A549 (cell line): ENCODE results near the gene FGD4.

Source experiments
- BHLHE40 ChIP-seq: IDR thresholded peaks from 2 replicates; pipeline ENCODE4 v1.6.1; 2012; ENCODE audit warnings: low read depth, low read length, inconsistent platforms
- CHD2 ChIP-seq: fragments of 150-350 bp; IDR thresholded peaks from 2 replicates; pipeline ENCODE4 v1.6.1; 2014; ENCODE audit warnings: low read length; ENCODE audit not compliant: partially characterized antibody
- CTCF ChIP-seq: fragments of >200 bp; sonication (Bioruptor Twin); formaldehyde crosslinking; IDR thresholded peaks from 3 replicates; pipeline ENCODE4 v1.5.1; 2016
- EHMT2 ChIP-seq: fragments of 200-600 bp; sonication (generic); IDR thresholded peaks from 2 replicates; pipeline ENCODE4 v1.6.1; 2016; ENCODE audit warnings: antibody characterized with exemption, low read depth, mild to moderate bottlenecking, moderate library complexity
- EP300 ChIP-seq, 2 experiments: fragments of >200 bp; sonication (Bioruptor Twin); formaldehyde crosslinking; IDR thresholded peaks; 2 replicates in 1 of 2; 3 replicates in 1 of 2; pipeline ENCODE4 v1.6.1; 2016 to 2017
- HEYL ChIP-seq: fragments of 250-450 bp; sonication (Bioruptor Pico); IDR thresholded peaks from 2 replicates; pipeline ENCODE4 v1.8.0; 2021; ENCODE audit warnings: mild to moderate bottlenecking, moderate library complexity
- JUN ChIP-seq, 2 experiments: fragments of >200 bp; sonication (Bioruptor Twin); formaldehyde crosslinking; IDR thresholded peaks; 2 replicates in 1 of 2; 3 replicates in 1 of 2; pipeline ENCODE4 v1.6.1; 2016 to 2017
- MAFK ChIP-seq: fragments of 450-650 bp; IDR thresholded peaks from 2 replicates; pipeline ENCODE4 v1.6.1; 2014; ENCODE audit not compliant: partially characterized antibody
- MAX ChIP-seq: IDR thresholded peaks from 2 replicates; pipeline ENCODE4 v1.6.1; 2012
- POLR2A ChIP-seq: IDR thresholded peaks from 2 replicates; pipeline ENCODE4 v1.6.1; 2012; ENCODE audit warnings: mild to moderate bottlenecking, low read length
- RFX5 ChIP-seq: fragments of 450-650 bp; IDR thresholded peaks from 2 replicates; pipeline ENCODE4 v1.7.1; 2014; ENCODE audit warnings: antibody characterized with exemption, mild to moderate bottlenecking, moderate library complexity
- RNF2 ChIP-seq: fragments of 200-600 bp; sonication (generic); IDR thresholded peaks from 2 replicates; pipeline ENCODE4 v1.6.1; 2016; ENCODE audit warnings: low read depth, mild to moderate bottlenecking, antibody characterized with exemption, moderate library complexity, borderline replicate concordance
- TP53 ChIP-seq: fragments of 250-450 bp; sonication (Bioruptor Pico); IDR thresholded peaks from 2 replicates; pipeline ENCODE4 v1.5.0; 2021; ENCODE audit warnings: mild to moderate bottlenecking, moderate library complexity

GRCh38 chr12:32651956-32652210 is 252.5 kb downstream of the FGD4 start:
- no peak for TF ChIP-seq POLR2A
- no peak for TF ChIP-seq EP300 (IDR thresholded peaks at IDR 0.05)
- no peak for TF ChIP-seq RNF2
- TF ChIP-seq CTCF, result no peak
- no peak for TF ChIP-seq JUN (IDR thresholded peaks at IDR 0.05)
- TF ChIP-seq MAX, result no peak
- no peak for TF ChIP-seq TP53 (CRISPR knock-in tag)
- TF ChIP-seq EHMT2, result no peak
- TF ChIP-seq MAFK, result no peak
- TF ChIP-seq RFX5, result no peak
- TF ChIP-seq BHLHE40, result no peak
- no peak for TF ChIP-seq HEYL
- no peak for TF ChIP-seq CHD2
